Medulla oblongata (tissue), 1 donor: Measurements from ENCODE around the gene SLC2A13.
"Not testable (repeated sequence)": the region's sequence is repeated elsewhere in the genome, so short reads cannot be mapped to it uniquely, and the experiment has no call there.

ENCODE experiments used
- DNase-seq: peaks from one replicate; pipeline ENCODE4 v3.0.0-alpha.2; 2015; ENCODE audit errors: extremely low spot score

SLC2A13 gene

GRCh38 chr12:39928181-39928899, 177.5 kb downstream of the SLC2A13 start:
- DNase-seq, result no peak

GRCh38 chr12:39923364-39923763, 182.5 kb downstream of the SLC2A13 start:
- no peak for DNase-seq

- not testable (repeated sequence) for DNase-seq
These were observed 183.3 kb downstream of the SLC2A13 start for GRCh38 chr12:39922598-39922997.

DNA sequence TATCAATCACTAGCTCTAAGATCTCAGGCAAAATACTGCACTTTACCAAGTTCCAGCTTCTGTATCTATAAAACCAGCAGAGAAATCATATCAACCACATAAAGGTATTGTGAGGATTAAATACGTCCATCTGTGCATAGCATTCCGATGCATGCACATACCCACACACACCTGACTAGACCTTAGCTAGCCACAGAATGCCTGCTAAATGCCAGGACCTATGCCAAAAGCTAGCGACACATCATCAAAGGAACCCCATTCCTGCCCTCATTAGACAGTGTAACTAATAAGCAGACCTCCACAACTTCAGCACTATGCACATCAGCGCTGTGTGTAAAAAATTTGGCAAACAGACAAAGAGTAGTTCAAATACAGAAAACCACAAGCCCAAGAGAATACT, 185.2 kb downstream of the SLC2A13 start:
- DNase-seq, result no peak

DNA sequence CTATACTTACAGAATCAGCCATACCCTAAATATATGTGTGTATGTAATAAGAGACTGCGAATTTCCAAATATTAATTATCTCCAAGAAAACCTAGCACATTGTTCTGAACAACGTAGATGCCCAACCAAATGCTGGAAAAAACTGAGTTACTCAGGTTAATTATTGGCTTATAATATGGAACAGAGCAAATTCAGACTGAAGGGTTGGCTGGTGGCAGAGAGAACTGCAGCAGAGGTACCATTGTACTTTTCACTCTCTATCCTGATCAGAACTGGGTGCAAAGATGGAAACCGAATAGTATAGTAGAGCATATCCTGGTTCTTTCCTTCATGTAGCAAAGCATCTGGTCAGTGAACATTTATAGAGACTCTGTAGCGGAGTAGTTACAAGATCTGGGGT, 185.7 kb downstream of the SLC2A13 start:
- DNase-seq, result no peak

- DNase-seq, result no peak
These were observed 186.1 kb downstream of the SLC2A13 start for GRCh38 chr12:39919790-39920189.

DNA sequence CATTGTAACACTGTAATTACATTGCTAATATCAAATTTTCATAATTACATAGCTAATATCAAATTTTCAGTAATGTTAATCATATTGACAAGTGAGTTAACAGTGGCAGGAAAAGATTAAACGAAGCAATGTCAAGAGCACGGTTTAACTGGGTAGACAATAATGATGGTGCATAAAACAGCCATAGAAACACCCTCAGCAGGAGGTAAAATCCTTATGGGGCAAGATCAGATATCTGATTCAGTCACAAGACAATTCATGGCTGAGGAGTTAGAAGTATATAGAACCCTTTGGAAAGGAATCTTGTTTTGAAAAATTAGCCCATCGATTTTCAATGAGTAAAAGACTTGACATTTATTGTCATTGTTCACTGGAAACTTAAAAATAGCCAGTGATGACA, 190.6 kb downstream of the SLC2A13 start:
- DNase-seq, result no peak

GRCh38 chr12:39912211-39912980, 193.5 kb downstream of the SLC2A13 start:
- no peak for DNase-seq

- no peak for DNase-seq
These were observed 199.6 kb downstream of the SLC2A13 start for GRCh38 chr12:39906237-39906636.

DNA sequence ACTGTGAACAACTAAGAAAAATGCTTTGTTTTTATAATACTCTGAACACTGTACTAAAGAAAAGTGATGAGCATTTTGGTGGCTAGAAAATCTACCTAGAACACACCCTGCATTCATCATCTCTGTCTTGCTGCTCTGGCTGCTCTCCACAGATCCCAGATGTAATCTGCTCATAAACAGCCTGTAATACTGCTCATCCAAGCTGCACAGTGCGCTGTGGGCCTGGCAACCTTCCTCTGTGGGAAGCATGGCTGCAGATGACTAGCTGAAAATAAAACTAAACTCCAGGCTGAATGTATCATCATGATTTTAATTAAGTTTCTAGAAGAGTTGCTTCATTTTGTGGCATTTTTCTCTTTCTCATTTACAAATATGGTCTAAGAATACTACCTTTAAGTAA, 200.7 kb downstream of the SLC2A13 start:
- peak; percentile 39 for DNase-seq

DNA sequence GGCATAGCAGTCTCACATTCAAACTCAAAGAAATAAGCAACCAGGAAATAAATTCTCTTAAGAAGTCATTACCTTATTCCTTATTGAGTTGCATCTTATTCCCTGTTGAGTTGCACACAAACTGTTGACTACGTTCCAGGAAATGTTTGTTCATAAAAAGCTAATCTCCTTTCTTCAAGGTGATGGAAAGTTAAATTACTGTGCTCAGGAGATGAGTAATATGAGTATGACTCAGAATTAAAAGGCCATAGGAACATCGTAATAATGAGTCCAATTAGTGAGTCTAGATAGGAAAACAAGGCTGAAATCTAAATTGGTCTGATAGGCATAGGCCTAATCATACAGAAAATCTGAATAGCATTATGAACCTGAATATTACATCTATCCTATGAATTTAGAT, 203.1 kb downstream of the SLC2A13 start:
- DNase-seq, result no peak

GRCh38 chr12:39897315-39897714, 208.6 kb downstream of the SLC2A13 start:
- no peak for DNase-seq

- not testable (repeated sequence) for DNase-seq
These were observed 212.5 kb downstream of the SLC2A13 start for GRCh38 chr12:39893388-39893787.

GRCh38 chr12:39892146-39892545, 213.7 kb downstream of the SLC2A13 start:
- DNase-seq, result no peak

DNA sequence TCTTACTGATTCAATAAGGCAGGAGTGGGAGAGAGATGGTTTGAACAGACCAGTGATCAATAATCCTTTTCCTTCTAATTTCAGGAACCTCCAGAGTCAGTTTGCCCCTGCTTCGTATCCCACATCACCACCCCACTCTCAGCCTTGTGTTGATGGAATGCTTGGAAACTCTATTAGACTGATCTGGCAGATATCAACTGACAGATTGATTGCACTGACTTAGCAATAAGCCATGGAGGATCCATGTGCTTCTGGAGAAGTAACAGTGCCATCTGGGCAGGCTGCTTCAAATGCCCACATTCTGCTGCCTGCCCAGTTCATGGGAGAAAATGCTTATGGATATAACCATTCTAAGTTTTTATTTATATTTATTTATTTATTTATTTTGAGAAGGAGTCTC, 218.0 kb downstream of the SLC2A13 start:
- no peak for DNase-seq

DNA sequence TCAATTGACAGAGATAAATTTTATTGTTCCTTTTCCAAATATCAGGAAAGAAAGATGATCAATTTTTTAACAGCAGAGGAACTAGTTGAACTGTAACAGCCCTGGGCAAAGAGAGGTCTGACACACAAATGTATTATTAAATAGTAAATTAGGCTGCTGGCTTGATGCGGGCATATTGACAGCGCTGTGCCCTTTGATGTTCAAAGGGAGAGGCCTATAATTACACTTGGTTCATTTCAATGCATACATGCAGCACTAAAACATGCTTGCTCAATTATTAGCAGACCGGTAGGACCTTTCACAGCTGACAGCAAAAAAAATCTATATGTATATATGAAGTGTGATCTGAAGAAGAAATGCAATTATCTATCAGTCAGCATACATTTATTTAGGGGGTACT, 219.8 kb downstream of the SLC2A13 start:
- DNase-seq, result no peak

GRCh38 chr12:39884616-39885125, 221.2 kb downstream of the SLC2A13 start:
- DNase-seq, result no peak

DNA sequence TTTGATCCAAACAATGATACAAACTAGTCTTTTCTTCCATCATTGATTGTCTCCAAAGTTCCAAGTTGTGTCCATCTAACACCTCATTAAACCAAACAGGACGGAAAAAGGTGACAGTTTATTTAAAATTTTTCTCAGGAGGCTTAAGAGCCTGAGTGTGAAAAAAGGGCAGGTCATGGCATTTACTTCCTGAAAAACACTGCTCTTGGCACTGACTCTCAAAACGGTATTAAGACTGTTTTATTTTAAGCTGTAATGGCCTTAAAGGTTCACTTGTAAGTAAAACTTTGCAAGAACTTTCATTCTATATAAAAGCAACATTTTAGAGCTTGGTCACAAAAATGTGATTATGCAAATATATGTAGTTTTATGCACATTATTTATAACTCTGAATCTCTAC, 222.5 kb downstream of the SLC2A13 start:
- no peak for DNase-seq

- DNase-seq, result no peak
These were observed 227.1 kb downstream of the SLC2A13 start for GRCh38 chr12:39878753-39879152.

- DNase-seq, result no peak
These were observed 230.2 kb downstream of the SLC2A13 start for GRCh38 chr12:39875721-39876120.

DNA sequence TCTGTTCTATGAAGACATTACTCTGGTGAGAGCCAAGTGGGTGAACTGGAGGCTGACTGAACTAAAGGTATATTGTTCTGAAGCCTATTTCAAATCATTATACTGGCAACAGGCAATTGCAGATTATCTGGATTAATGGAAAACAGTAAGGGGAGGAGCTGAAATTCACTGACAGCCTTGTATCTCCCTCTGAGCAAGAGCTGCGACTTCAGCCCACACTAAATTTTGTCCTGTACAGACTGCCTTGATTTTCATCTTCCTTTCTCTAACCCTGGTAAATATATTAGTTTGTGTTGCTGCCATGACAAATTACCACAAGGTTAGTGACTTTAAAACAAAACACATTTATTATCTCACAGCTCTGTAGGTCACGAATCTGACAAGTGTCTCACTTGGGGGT, 231.1 kb downstream of the SLC2A13 start:
- DNase-seq, result no peak

- no peak for DNase-seq
These were observed 232.8 kb downstream of the SLC2A13 start for GRCh38 chr12:39873065-39873464.

- no peak for DNase-seq
These were observed 233.5 kb downstream of the SLC2A13 start for GRCh38 chr12:39872425-39872824.
